Gastrocnemius medialis (tissue), 4 donors: ENCODE results near the gene ZNF217. TPM values are rescaled to one million over a fixed set of nuclear protein-coding genes. Genes with fewer than 3 reads are reported as not detected.
"Not testable (repeated sequence)": the region's sequence is repeated elsewhere in the genome, so short reads cannot be mapped to it uniquely, and the experiment has no call there.

Experiments used
- ATAC-seq, 2 donors: fragments of 150-250 bp; one replicate each; pipeline ENCODE4 v1.9.1; 2016
- DNase-seq, 2 donors: peaks; one replicate each; pipeline ENCODE4 v3.0.0-alpha.2; 2019
- H3K27ac ChIP-seq, 4 donors: fragments of 200-600 bp; sonication (generic); 1 replicate in 1 of 4; 2 replicates in 3 of 4; pipeline ENCODE4 v1.5.1; 2016 to 2018; ENCODE audit warnings: mild to moderate bottlenecking in 2 of 4, moderate library complexity in 1 of 4
- H3K27me3 ChIP-seq, 3 donors: fragments of 200-600 bp; sonication (generic) in 2 of 3; 1 replicate in 1 of 3; 2 replicates in 2 of 3; pipeline versions ENCODE4 v1.5.1 to v1.6.0; 2016 to 2019; ENCODE audit warnings: mild to moderate bottlenecking in 1 of 3, moderate library complexity in 1 of 3
- H3K36me3 ChIP-seq, 2 donors: fragments of 200-600 bp; sonication (generic) in 1 of 2; one replicate each; pipeline ENCODE4 v1.5.1; 2017 to 2018
- H3K4me1 ChIP-seq, 2 donors: fragments of 200-600 bp; sonication (generic) in 1 of 2; one replicate each; pipeline ENCODE4 v1.5.1; 2016 to 2017; ENCODE audit warnings: mild to moderate bottlenecking in 2 of 2
- H3K4me3 ChIP-seq, 4 donors: fragments of 200-600 bp; sonication (generic) in 3 of 4; 1 replicate in 1 of 4; 2 replicates in 3 of 4; pipeline ENCODE4 v1.5.1; 2016 to 2019; ENCODE audit warnings: mild to moderate bottlenecking in 2 of 4
- H3K9me3 ChIP-seq, 3 donors: fragments of 200-600 bp; sonication (generic) in 2 of 3; 1 replicate in 1 of 3; 2 replicates in 2 of 3; pipeline ENCODE4 v1.5.1; 2016 to 2019
- POLR2A ChIP-seq, 2 donors: fragments of 450-650 bp; IDR thresholded peaks; one replicate each; pipeline ENCODE4 v1.6.1; 2017; ENCODE audit warnings: antibody characterized with exemption in 2 of 2, mild to moderate bottlenecking in 2 of 2, moderate library complexity in 2 of 2
- in situ Hi-C, 4 donors: fragments of 200-750 bp; cut with MboI; loops; one replicate each; pipeline versions ENCODE4 v1.15.0 to v1.8.0; 2017; ENCODE audit warnings: low sequenced_read_pairs in 4 of 4
- intact Hi-C: fragments of 100-400 bp; cut with DNase I; formaldehyde crosslinking; loops from one replicate; pipeline ENCODE4 v1.15.1; 2023; ENCODE audit warnings: low total_unique reads
- total RNA-seq, 4 donors: library from RNA; depleted of rRNA; stranded (reverse); fragments of >200 nt; gene quantifications; one replicate each; pipeline versions ENCODE4 v1.1.0 to v1.2.3, GENCODE V29; 2016
- TF ChIP-seq, protein P1 (sequence below), 5 experiments: fragments of 450-650 bp in 3 of 5; fragments of 200-600 bp in 2 of 5; sonication (generic) in 2 of 5; IDR thresholded peaks in 4 of 5; conservative IDR thresholded peaks in 1 of 5; 1 replicate in 4 of 5; 2 replicates in 1 of 5; pipeline ENCODE4 v1.5.1; 2016 to 2019; ENCODE audit warnings: antibody characterized with exemption in 5 of 5, mild to moderate bottlenecking in 3 of 5, moderate library complexity in 3 of 5

The ZNF217 gene
- total RNA-seq, 4 donors from 2014 or later = 4.1 to 5.9 (median 4.7) TPM

- intact Hi-C loops = no loop called here
- no peak for DNase-seq
- no peaks in the 10 kb centered on the region for H3K27me3 ChIP-seq
- no peak overlapping the region for H3K4me3 ChIP-seq
- no peak overlapping the region for H3K27ac ChIP-seq
- in situ Hi-C loops = loop anchor here in 2 of 4 donors (5.0 to 25.0 kb wide), 2 partner anchors 1235 kb away; no protein-coding TSS in a partner anchor
- H3K36me3 ChIP-seq = no peaks in the 10 kb centered on the region
- no peaks in the 10 kb centered on the region for H3K9me3 ChIP-seq
- H3K4me1 ChIP-seq = no peaks in the 10 kb centered on the region
- TF ChIP-seq POLR2A (IDR thresholded peaks at IDR 0.05) = no peak
- TF ChIP-seq, protein P1, sequence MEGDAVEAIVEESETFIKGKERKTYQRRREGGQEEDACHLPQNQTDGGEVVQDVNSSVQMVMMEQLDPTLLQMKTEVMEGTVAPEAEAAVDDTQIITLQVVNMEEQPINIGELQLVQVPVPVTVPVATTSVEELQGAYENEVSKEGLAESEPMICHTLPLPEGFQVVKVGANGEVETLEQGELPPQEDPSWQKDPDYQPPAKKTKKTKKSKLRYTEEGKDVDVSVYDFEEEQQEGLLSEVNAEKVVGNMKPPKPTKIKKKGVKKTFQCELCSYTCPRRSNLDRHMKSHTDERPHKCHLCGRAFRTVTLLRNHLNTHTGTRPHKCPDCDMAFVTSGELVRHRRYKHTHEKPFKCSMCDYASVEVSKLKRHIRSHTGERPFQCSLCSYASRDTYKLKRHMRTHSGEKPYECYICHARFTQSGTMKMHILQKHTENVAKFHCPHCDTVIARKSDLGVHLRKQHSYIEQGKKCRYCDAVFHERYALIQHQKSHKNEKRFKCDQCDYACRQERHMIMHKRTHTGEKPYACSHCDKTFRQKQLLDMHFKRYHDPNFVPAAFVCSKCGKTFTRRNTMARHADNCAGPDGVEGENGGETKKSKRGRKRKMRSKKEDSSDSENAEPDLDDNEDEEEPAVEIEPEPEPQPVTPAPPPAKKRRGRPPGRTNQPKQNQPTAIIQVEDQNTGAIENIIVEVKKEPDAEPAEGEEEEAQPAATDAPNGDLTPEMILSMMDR (IDR thresholded peaks at IDR 0.05 in 4 of 5, conservative IDR thresholded peaks at IDR 0.05 in 1 of 5) = peak; percentile 29 to 62 (median 54)
- peak; percentile 60 for ATAC-seq
Measured at GRCh38 chr20:53547664-53548239, 45.9 kb downstream of the ZNF217 start.

DNA sequence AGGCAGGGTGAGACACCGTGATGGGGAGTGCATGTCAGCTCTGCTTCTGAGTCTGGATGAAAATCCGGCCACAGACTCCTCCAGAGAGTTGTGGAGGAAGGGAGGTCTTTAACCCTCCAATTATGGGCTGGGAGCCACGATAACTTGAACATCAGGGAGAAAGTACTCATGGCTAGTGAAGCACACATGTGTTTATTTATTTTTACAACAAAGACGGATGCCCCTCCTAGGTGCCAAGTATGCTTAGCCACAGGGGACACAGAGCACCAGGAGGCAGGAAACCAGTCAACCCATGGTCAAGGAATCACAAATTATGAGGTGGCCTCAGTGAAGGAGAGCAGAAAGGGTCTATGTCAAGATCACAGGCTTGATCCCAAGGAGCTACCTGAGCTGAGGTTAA is 54.1 kb downstream of the ZNF217 start:
- in situ Hi-C loops (loop anchor here in 1 of 4 donors (25.0 kb wide), 1 partner anchor 1227 kb away; no protein-coding TSS in a partner anchor), intact Hi-C loops (no loop called here)
- Histone ChIP-seq H3K36me3 (no peaks in the 10 kb centered on the region), H3K4me3 (no peak overlapping the region), H3K4me1 (no peaks in the 10 kb centered on the region), H3K9me3 (no peaks in the 10 kb centered on the region), H3K27me3 (no peaks in the 10 kb centered on the region), H3K27ac (no peak overlapping the region)
- ATAC-seq (no peak), DNase-seq (no peak)
- no peak for TF ChIP-seq POLR2A (IDR thresholded peaks at IDR 0.05)
- TF ChIP-seq, protein P1 (IDR thresholded peaks at IDR 0.05 in 4 of 5, conservative IDR thresholded peaks at IDR 0.05 in 1 of 5) = no peak

DNA sequence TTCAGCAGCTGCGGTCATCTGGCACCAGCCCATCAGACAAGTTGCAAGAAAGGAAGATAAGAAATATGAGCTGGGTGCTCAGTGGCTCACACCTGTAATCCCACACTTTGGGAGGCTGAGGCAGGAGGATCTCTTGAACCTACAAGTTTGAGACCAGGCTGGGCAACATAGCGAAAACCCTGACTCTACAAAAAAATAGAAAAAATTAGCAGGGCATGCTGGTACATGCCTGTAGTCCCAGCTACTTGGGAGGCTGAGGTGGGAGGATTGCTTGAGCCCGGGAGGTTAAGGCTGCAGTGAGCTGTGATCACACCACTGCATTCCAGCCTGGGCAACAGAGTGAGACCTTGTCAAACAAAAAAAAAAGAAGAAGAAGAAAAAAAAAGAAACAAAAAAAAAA is 57.3 kb downstream of the ZNF217 start:
- intact Hi-C loops, H3K4me1 ChIP-seq, H3K4me3 ChIP-seq, H3K27me3 ChIP-seq, H3K36me3 ChIP-seq, DNase-seq, ATAC-seq, H3K9me3 ChIP-seq, H3K27ac ChIP-seq: not testable (repeated sequence)
- in situ Hi-C loops = loop anchor here in 1 of 4 donors (25.0 kb wide), 1 partner anchor 1224 kb away; no protein-coding TSS in a partner anchor

- Histone ChIP-seq H3K9me3 (no peaks in the 10 kb centered on the region), H3K4me1 (no peaks in the 10 kb centered on the region), H3K27ac (no peak overlapping the region), H3K27me3 (no peaks in the 10 kb centered on the region), H3K36me3 (no peaks in the 10 kb centered on the region), H3K4me3 (no peak overlapping the region)
- in situ Hi-C loops = loop anchor here in 1 of 4 donors (25.0 kb wide), 1 partner anchor 1224 kb away; no protein-coding TSS in a partner anchor
- intact Hi-C loops = no loop called here
- ATAC-seq = no peak
- no peak for DNase-seq
- TF ChIP-seq POLR2A (IDR thresholded peaks at IDR 0.05) = no peak
- TF ChIP-seq, protein P1 (IDR thresholded peaks at IDR 0.05 in 4 of 5, conservative IDR thresholded peaks at IDR 0.05 in 1 of 5) = no peak
Measured at GRCh38 chr20:53535878-53536277, 57.8 kb downstream of the ZNF217 start.

DNA sequence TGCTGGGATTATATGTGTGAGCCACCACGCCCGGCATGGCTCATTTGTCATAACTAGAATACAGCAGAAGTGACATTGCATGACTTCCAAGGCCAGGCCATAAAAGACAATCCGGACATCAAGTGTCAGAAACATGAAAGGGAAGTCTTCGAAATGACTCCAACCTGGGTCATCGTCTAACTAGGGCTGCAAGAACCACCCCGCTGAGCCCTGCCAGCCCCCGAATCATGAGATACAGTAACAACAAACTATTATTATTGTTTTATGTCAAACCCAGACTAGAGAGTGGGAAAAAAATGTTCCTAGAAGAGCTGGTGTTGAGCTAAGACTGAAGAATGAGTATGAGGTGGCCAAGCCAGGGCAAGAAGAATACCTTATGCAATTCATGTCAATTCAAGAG is 59.6 kb downstream of the ZNF217 start:
- in situ Hi-C loops (loop anchor here in 1 of 4 donors (25.0 kb wide), 1 partner anchor 1222 kb away; no protein-coding TSS in a partner anchor), intact Hi-C loops (no loop called here)
- DNase-seq = no peak
- H3K27me3 ChIP-seq = no peaks in the 10 kb centered on the region
- no peaks in the 10 kb centered on the region for H3K4me1 ChIP-seq
- no peak overlapping the region for H3K27ac ChIP-seq
- ATAC-seq = no peak
- no peaks in the 10 kb centered on the region for H3K9me3 ChIP-seq
- H3K4me3 ChIP-seq = no peak overlapping the region
- no peak for TF ChIP-seq POLR2A (IDR thresholded peaks at IDR 0.05)
- TF ChIP-seq, protein P1 (IDR thresholded peaks at IDR 0.05 in 4 of 5, conservative IDR thresholded peaks at IDR 0.05 in 1 of 5) = no peak
- no peaks in the 10 kb centered on the region for H3K36me3 ChIP-seq
